ENCODE measurements around the gene DLG2. TPM values are rescaled to one million over a fixed set of nuclear protein-coding genes. Genes with fewer than 3 reads are reported as not detected.
"Not testable (repeated sequence)": the region's sequence is repeated elsewhere in the genome, so short reads cannot be mapped to it uniquely, and the experiment has no call there.

The DLG2 gene
- total RNA-seq, 2 experiments from 2014 or later, result 0.85 to 1.1 TPM

- no peak overlapping the region for H3K4me3 Mint-ChIP-seq
- H3K27me3 Mint-ChIP-seq, result no peaks in the 10 kb centered on the region
- no peak overlapping the region for H3K27ac Mint-ChIP-seq
- ChIA-PET POLR2A (no interaction called here), CTCF (no interaction called here)
- H3K9me3 Mint-ChIP-seq, result peaks cover 10% of the 10 kb centered on the region
- H3K36me3 Mint-ChIP-seq (ENCODE audit: low read depth), result no peaks in the 10 kb centered on the region
- H3K4me1 Mint-ChIP-seq, result no peaks in the 10 kb centered on the region
- no peak for DNase-seq
Observed at GRCh38 chr11:85266646-85267045, 360.5 kb downstream of the DLG2 start.

- Mint-ChIP-seq H3K4me3 (no peak overlapping the region), H3K36me3 (ENCODE audit: low read depth) (no peaks in the 10 kb centered on the region), H3K9me3 (peaks cover 5% of the 10 kb centered on the region), H3K4me1 (no peaks in the 10 kb centered on the region), H3K27ac (no peak overlapping the region), H3K27me3 (no peaks in the 10 kb centered on the region)
- CTCF ChIA-PET, result no interaction called here
- POLR2A ChIA-PET, result no interaction called here
- DNase-seq, result no peak
Observed at GRCh38 chr11:85263328-85263727, 363.8 kb downstream of the DLG2 start.

GRCh38 chr11:85257837-85258236 is 369.3 kb downstream of the DLG2 start:
- Mint-ChIP-seq H3K4me1 (no peaks in the 10 kb centered on the region), H3K27ac (no peak overlapping the region), H3K4me3 (no peak overlapping the region), H3K36me3 (ENCODE audit: low read depth) (no peaks in the 10 kb centered on the region), H3K9me3 (peaks cover 7% of the 10 kb centered on the region), H3K27me3 (no peaks in the 10 kb centered on the region)
- CTCF ChIA-PET, result no interaction called here
- POLR2A ChIA-PET, result no interaction called here
- no peak for DNase-seq

DNA sequence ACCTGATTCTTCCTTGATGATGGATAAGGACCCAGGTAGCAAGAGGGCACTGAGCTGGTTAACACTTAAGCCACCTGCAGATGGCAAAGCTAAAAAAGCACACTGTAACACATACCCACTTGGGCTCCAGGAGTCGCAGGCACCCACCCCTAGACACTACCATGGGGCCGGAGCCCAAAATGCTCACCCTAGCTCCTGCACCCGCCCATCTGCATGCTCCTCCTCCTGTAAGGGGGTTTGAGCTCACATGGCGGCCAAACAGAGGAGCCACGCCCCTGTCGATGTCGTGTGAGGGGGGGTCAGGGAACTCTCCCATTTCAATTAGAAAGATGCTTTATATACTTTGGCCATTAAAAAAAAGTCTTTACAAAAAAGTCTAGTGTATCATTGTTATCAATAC is 370.7 kb downstream of the DLG2 start:
- H3K27ac Mint-ChIP-seq, result no peak overlapping the region
- no peaks in the 10 kb centered on the region for H3K36me3 Mint-ChIP-seq (ENCODE audit: low read depth)
- no peak overlapping the region for H3K4me3 Mint-ChIP-seq
- peaks cover 7% of the 10 kb centered on the region for H3K9me3 Mint-ChIP-seq
- POLR2A ChIA-PET, result no interaction called here
- H3K27me3 Mint-ChIP-seq, result no peaks in the 10 kb centered on the region
- CTCF ChIA-PET, result no interaction called here
- no peak for DNase-seq
- H3K4me1 Mint-ChIP-seq, result no peaks in the 10 kb centered on the region

GRCh38 chr11:85249482-85249881 is 377.7 kb downstream of the DLG2 start:
- Mint-ChIP-seq H3K36me3 (ENCODE audit: low read depth) (no peaks in the 10 kb centered on the region), H3K9me3 (peaks cover 2% of the 10 kb centered on the region), H3K27me3 (no peaks in the 10 kb centered on the region), H3K4me3 (no peak overlapping the region), H3K27ac (no peak overlapping the region), H3K4me1 (no peaks in the 10 kb centered on the region)
- ChIA-PET CTCF (no interaction called here), POLR2A (no interaction called here)
- no peak for DNase-seq

- H3K4me1 Mint-ChIP-seq, result no peaks in the 10 kb centered on the region
- H3K4me3 Mint-ChIP-seq, result no peak overlapping the region
- no peaks in the 10 kb centered on the region for H3K27me3 Mint-ChIP-seq
- DNase-seq, result no peak
- POLR2A ChIA-PET, result no interaction called here
- CTCF ChIA-PET, result no interaction called here
- H3K9me3 Mint-ChIP-seq, result peaks cover 3% of the 10 kb centered on the region
- no peak overlapping the region for H3K27ac Mint-ChIP-seq
- H3K36me3 Mint-ChIP-seq (ENCODE audit: low read depth), result no peaks in the 10 kb centered on the region
Observed at GRCh38 chr11:85247797-85248196, 379.3 kb downstream of the DLG2 start.

GRCh38 chr11:85238906-85239305 is 388.2 kb downstream of the DLG2 start:
- H3K27ac Mint-ChIP-seq, result no peak overlapping the region
- DNase-seq, result no peak

GRCh38 chr11:85238038-85238437 is 389.1 kb downstream of the DLG2 start:
- POLR2A ChIA-PET, CTCF ChIA-PET, H3K27ac Mint-ChIP-seq: not testable (repeated sequence)

More at GRCh38 chr11:85238906-85239305, 388.2 kb downstream of the DLG2 start:
- ChIA-PET CTCF (no interaction called here), POLR2A (no interaction called here)
- H3K4me3 Mint-ChIP-seq, result no peak overlapping the region
- peaks cover 4% of the 10 kb centered on the region for H3K9me3 Mint-ChIP-seq
- no peaks in the 10 kb centered on the region for H3K27me3 Mint-ChIP-seq
- H3K4me1 Mint-ChIP-seq, result no peaks in the 10 kb centered on the region
- H3K36me3 Mint-ChIP-seq (ENCODE audit: low read depth), result no peaks in the 10 kb centered on the region

DNA sequence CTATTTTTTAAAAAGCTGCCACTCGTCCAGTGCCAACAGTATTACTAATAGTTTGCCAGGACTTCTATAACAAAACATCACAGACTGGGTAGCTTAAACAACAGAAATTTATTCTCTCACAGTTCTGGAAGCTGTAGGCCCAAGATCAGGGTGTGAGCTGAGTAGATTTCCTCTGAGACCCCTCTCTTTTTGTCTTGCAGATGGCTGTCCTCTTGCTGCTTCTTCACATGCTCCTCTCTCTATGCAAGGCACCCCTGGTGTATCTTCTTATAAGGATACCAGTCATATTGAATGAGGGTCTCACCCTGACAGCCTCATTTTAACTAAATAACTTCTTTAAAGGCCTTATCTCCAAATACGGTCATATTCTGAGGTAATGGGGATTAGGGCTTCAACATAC is 390.9 kb downstream of the DLG2 start:
- DNase-seq, result no peak
- Mint-ChIP-seq H3K4me3 (no peak overlapping the region), H3K9me3 (peaks cover 6% of the 10 kb centered on the region), H3K27me3 (no peaks in the 10 kb centered on the region), H3K36me3 (ENCODE audit: low read depth) (no peaks in the 10 kb centered on the region), H3K4me1 (no peaks in the 10 kb centered on the region), H3K27ac (no peak overlapping the region)
- ChIA-PET POLR2A (no interaction called here), CTCF (no interaction called here)

More at GRCh38 chr11:85238038-85238437, 389.1 kb downstream of the DLG2 start:
- not testable (repeated sequence) for H3K36me3 Mint-ChIP-seq (ENCODE audit: low read depth); H3K4me3 Mint-ChIP-seq; H3K4me1 Mint-ChIP-seq; DNase-seq; H3K9me3 Mint-ChIP-seq; H3K27me3 Mint-ChIP-seq

- Mint-ChIP-seq H3K4me1 (no peaks in the 10 kb centered on the region), H3K27ac (no peak overlapping the region), H3K36me3 (ENCODE audit: low read depth) (no peaks in the 10 kb centered on the region), H3K9me3 (peaks cover 2% of the 10 kb centered on the region), H3K4me3 (no peak overlapping the region), H3K27me3 (no peaks in the 10 kb centered on the region)
- ChIA-PET POLR2A (no interaction called here), CTCF (no interaction called here)
- DNase-seq, result no peak
Observed at GRCh38 chr11:85232559-85232958, 394.6 kb downstream of the DLG2 start.

DNA sequence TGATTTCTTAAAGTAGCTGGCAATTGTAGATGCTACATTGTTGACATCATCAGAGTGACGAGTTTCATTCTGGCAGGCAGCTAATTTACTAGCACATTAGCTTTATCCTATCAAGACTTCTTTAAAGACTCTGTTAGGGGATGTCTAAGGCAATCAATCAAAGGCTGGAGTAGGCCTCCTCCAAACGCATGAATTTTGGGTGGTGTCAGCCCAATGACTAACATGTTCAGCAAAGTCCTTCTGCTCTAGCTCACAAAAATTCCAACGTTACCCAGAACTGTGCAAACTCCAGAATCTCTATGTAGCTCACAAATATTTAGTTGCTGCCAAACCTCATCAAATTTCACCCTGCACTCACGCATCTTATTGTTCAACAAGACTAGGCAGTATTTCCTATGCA is 395.6 kb downstream of the DLG2 start:
- H3K4me1 Mint-ChIP-seq, result no peaks in the 10 kb centered on the region
- no peak overlapping the region for H3K27ac Mint-ChIP-seq
- no peaks in the 10 kb centered on the region for H3K27me3 Mint-ChIP-seq
- H3K9me3 Mint-ChIP-seq, result peaks cover 2% of the 10 kb centered on the region
- DNase-seq, result no peak
- CTCF ChIA-PET, result no interaction called here
- no peaks in the 10 kb centered on the region for H3K36me3 Mint-ChIP-seq (ENCODE audit: low read depth)
- H3K4me3 Mint-ChIP-seq, result no peak overlapping the region
- POLR2A ChIA-PET, result no interaction called here

- H3K36me3 Mint-ChIP-seq (ENCODE audit: low read depth); POLR2A ChIA-PET; H3K9me3 Mint-ChIP-seq; H3K27ac Mint-ChIP-seq; H3K4me3 Mint-ChIP-seq; H3K4me1 Mint-ChIP-seq; DNase-seq; CTCF ChIA-PET; H3K27me3 Mint-ChIP-seq: not testable (repeated sequence)
Observed at GRCh38 chr11:85229723-85230122, 397.4 kb downstream of the DLG2 start.

- Mint-ChIP-seq H3K4me1 (no peaks in the 10 kb centered on the region), H3K27me3 (no peaks in the 10 kb centered on the region), H3K27ac (no peak overlapping the region), H3K36me3 (ENCODE audit: low read depth) (no peaks in the 10 kb centered on the region), H3K9me3 (peaks cover 13% of the 10 kb centered on the region), H3K4me3 (no peak overlapping the region)
- ChIA-PET POLR2A (no interaction called here), CTCF (no interaction called here)
- DNase-seq, result no peak
Observed at GRCh38 chr11:85196968-85197367, 430.2 kb downstream of the DLG2 start.

- Mint-ChIP-seq H3K9me3 (peaks cover 11% of the 10 kb centered on the region), H3K4me1 (no peaks in the 10 kb centered on the region), H3K27me3 (no peaks in the 10 kb centered on the region), H3K27ac (no peak overlapping the region), H3K36me3 (ENCODE audit: low read depth) (no peaks in the 10 kb centered on the region), H3K4me3 (no peak overlapping the region)
- CTCF ChIA-PET, result no interaction called here
- POLR2A ChIA-PET, result no interaction called here
- no peak for DNase-seq
Observed at GRCh38 chr11:85195934-85196333, 431.2 kb downstream of the DLG2 start.

DNA sequence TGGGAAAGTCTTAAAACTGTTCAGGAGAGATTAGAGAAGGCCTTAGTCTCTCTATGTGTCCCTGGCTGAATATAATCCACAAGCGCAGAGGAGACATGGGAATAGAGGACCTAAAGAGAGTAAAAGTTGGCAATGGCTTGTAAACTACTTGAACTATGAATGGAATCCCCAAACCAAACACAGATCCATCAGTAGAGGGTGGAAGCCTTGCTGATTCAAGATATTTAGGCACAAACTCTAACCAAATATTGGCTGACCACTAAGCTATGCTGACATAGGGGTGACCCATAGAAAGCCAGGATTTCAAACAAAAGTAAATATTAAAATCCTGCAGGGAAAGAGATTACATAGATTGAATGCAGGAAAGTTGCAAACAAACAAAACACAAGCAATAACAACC is 439.2 kb downstream of the DLG2 start:
- no peak for DNase-seq
- no peaks in the 10 kb centered on the region for H3K27me3 Mint-ChIP-seq
- POLR2A ChIA-PET, result no interaction called here
- H3K4me1 Mint-ChIP-seq, result no peaks in the 10 kb centered on the region
- H3K27ac Mint-ChIP-seq, result no peak overlapping the region
- CTCF ChIA-PET, result no interaction called here
- no peak overlapping the region for H3K4me3 Mint-ChIP-seq
- H3K36me3 Mint-ChIP-seq (ENCODE audit: low read depth), result no peaks in the 10 kb centered on the region
- H3K9me3 Mint-ChIP-seq, result peaks cover 8% of the 10 kb centered on the region
